Effector CD8-positive, alpha-beta T cell (primary cell): Measurements from ENCODE around the gene MKLN1.

Experiments
- DNase-seq: peaks from one replicate; lab custom pipeline; 2025; lab: John Stamatoyannopoulos, UW

Gene MKLN1

DNA sequence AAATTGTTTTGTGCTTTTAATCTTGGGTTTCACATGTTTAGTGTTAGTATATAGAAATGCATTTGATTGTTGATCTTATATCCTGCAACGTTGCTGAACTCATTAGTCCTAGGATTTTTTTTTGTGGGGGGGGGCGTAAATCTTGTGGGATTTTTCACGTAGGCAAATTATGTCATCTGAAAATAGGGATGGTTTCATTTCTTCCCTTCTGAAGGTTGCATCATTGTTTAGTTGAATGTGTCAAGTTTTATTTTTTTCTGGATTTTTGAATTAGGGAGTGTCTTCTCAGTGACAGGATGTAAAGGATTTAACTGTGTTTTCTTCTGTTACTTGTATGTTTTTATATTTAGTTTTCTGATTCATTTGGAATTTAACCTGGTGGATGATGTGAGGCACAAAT, 26.7 kb downstream of the MKLN1 start:
- no peak for DNase-seq

DNA sequence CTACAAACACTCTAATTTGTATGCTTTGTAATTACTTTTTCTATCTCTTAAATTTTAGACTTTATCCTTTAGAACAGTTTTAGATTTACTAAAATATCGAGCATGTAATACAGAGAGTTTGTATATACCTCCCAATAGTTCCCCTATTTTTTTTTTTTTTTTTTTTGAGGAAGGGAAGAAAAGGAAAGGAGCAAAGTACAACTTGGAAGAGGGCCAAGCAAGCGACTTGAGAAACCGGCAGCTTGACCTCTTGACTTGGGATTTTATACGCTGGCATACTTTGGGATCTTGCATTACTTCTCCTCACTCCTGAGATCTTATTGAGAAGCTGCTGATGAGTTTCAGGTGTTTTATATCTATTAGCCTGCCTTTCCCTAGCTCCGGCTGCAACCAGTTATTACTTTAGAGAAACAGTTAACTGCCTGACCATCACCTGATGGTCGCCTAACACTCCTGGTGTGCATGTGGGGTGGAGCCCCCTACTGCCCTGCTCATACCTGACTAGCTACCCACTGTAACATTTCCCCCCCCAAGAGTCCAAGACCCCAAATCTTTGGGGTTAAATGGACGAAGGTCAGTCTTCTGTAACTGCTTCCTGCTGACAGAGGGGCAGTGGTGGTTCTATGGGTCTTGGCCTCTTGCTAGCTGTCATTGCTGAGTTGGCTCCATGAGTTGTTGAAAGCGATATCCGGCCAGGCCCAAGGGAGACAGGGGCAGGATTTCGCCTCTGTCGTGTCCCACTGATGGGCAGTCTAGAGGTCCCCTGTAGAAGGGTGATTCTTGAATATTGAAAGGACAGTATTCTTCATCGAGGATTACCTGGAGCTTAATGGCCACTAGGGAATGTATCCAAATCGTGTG, 28.5 kb downstream of the MKLN1 start:
- DNase-seq = no peak

DNA sequence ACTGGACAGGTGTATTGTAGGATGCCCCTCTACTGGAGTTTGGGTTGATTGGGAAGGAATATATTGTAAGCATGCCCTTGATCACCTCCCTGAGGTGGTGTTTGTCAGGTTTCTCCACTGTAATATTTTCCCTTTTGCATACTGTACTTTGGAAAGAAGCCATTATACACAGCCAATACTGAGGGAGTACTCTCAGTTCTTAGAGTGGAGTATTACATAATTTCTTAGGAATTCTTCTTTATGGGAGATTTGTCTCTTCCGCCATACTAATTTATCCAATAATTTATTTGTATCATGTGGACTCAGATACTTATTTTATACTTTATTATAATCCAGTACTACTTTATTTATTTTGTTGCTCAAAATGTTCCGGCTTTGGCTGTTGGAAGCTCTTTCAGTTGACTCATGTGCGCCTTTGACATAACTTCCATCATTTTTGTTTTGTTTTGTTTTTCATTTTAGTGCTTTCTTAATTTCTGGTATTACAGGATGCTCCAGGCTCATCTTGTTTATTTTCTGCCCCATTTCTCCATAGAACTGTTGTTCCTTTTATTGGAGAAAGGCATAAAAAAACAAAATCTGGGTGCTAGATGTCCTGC, 29.7 kb downstream of the MKLN1 start:
- no peak for DNase-seq

DNA sequence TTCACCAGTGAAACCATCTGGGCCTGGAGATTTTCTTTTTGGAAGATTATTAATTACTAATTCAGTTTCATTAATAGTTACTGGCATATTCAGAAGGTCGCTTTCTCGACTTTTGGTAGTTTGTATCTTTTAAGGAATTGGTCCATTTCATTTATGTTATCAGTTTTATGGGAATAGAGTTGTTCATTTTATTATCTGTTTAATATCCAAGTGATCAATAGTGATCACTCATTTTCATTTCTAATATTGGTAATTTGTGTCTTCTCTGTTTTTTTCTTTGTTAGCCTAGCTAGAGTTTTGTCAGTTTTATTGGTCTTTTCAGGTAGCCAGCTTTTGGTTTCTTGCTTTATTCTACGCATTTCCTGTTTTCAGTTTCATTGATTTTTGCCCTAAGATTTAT, 31.0 kb downstream of the MKLN1 start:
- no peak for DNase-seq

DNA sequence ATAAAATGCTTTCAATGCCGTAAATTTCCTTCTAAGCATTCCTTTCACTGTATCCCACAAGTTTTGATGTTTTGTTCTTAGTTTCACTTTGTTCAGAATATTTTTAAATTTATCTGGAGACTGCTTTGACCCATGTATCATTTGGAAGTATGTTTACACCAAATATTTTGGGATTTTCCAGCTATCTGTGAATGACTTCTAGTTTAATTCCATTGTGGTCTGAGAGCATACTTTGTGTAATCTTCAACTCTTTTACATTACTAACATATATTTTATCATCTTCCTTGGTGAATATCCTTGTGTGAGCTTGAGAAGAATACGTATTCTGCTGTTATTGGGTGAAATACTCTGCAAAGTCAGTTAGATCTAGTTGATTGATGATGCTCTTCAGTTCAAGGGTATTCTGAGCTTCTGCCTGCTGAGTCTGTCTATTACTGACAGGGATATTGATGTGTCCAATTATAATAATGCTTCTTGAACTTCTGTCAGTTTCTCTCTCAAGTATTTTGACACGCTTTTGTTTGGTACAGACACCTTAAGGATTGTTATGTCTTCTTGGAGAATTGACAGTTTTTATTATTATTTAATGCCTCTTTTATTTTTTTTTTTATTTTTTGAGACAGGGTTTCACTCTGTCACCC, 31.6 kb downstream of the MKLN1 start:
- DNase-seq = no peak

DNA sequence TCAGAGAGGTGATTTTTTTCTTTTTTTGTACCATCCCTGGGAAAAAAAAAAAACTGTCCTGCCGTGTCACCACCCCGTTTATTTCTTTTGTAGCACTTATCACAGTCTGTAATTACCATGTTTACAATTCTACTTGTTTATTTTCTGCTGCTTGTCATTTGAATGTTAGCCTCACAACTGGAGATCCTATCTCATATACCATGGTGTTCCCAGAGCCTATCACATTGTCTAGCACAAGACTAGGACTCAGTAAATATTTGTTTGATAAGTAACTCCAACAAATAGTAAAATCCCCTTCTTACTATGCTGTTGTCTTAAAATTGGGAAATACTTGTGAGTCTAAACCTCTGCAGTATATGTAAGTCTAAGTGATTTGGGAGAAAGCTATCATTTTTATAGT, 36.0 kb downstream of the MKLN1 start:
- no peak for DNase-seq

DNA sequence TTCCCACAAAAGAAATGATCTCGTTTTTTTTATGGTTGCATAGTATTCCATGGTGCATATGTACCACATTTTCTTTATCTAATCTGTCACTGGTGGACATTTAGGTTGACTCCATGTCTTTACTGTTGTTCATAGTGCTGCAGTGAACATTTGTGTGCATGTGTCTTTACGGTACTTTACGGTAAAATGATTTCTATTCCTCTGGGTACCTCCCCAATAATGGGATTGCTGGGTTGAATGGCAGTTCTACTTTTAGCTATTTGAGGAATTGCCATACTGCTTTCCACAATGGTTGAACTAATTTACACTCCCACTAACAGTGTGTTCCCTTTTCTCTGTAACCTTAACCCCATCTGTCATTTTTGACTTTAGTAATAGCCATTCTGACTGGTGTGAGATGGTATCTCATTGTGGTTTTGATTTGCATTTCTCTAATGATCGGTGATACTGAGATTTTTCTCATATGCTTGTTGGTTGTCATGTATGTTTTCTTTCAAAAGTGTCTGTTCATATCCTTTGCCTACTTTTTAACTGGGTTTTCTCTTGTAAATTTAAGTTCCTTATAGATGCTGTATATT, 37.2 kb downstream of the MKLN1 start:
- no peak for DNase-seq

DNA sequence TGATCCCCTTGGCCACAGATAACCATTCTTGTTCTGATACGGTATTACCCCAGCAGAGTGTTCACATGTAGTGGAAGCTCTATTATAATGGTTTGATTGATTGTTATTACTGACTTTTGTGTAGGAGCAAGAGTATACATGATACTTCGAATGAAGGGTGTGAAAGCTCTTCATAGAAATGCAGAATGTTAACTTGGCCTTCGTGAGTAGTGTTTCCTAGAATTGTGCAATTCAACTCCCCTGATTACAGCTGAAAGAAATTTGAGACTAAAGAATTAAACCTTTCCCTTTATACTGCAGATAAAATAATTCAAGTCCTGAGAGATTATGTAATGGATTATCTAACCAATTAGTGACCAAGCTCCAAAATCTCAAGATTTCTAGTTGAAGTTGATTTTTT, 38.2 kb downstream of the MKLN1 start:
- DNase-seq = no peak

DNA sequence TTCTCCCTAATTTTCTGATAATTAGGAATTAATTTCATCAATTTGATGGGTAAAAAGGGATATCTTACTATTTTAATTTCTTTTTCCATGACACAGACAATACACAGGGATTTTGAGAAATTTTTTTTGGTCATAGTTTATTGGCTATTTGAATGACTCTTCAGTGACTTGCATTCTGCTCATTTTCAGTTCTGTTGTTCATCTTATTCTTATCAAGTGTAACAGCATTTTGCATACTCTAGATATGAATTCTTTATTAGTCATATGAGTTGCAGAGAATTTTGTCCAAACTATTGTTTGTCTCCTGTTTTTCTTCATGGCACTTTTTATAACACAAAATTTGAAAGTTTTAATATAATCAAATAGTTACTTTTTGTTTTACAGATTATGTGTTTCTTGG, 41.7 kb downstream of the MKLN1 start:
- no peak for DNase-seq

DNA sequence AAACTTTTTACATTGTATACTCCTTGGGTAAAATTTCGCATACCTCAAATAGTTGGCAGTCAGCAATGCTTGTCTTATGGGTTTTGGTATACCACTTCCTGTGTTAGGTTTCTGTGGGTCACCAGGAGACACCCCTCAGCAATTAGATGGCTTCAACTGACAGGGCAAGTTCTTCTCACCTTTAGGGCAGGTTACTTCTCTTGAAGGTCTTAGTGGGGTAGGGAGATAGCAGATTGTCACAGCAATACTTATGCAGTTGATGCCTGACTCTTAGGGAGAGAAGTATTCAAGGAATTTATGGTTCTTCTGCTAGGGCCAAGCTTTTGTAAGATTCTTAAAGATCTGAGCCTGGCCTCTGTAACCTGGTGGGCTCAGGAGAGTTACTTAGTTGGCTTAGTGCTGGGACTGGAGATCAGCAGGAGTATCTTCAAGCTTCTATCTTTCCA, 42.9 kb downstream of the MKLN1 start:
- no peak for DNase-seq

DNA sequence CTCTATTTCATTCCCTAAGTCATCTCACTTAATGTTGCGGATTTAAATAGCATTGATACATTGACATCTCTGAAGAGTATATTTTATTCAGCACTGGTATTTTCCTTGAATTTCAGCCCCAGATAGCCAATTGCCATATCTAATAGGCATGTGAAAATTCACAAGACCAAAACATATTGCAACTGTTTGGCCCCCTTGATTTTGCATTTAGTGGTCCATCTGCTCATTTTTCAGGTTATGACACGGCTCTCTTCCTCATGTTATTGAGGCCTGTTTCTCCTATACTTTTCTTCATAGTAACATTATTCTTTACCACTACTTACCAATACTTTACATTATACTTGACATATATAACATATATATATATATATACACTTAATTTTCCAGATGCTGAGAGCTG, 43.7 kb downstream of the MKLN1 start:
- DNase-seq = no peak

DNA sequence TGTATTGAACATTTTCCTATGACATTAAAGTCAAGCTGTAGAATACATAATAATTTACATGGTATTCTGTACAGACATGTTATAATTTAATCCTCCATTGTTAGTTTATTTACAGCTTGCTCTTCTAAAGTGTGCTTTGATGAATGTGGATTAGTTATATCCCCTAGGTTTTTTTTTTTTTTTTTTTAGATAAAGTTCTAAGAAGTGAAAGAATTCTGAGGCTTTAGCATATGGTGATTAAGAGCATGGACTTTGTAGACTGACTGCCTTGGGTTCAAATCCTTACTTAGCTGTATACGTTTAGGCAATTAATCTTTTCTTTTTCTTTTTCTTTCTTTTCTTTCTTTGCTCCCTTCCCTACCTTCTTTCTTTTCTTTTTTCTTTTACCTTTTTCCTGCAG, 44.9 kb downstream of the MKLN1 start:
- no peak for DNase-seq

DNA sequence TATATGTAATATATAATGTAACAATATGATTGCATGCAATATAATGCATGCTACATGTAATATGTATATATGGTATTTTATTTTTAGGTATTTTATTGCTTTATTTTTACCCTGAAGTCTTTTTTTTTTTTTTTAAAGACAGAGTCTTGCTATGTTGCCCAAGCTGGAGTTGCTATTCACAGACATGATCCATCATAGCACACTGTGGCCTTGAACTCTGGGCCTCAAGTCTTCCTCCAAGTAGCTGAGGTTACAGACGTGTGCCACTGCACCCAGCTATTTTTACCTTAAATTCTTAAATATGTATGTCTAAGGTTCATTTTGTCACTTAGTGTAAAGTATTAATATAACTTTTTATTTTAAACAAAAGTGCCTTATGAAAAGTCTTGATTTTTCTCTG, 47.1 kb downstream of the MKLN1 start:
- DNase-seq = no peak

DNA sequence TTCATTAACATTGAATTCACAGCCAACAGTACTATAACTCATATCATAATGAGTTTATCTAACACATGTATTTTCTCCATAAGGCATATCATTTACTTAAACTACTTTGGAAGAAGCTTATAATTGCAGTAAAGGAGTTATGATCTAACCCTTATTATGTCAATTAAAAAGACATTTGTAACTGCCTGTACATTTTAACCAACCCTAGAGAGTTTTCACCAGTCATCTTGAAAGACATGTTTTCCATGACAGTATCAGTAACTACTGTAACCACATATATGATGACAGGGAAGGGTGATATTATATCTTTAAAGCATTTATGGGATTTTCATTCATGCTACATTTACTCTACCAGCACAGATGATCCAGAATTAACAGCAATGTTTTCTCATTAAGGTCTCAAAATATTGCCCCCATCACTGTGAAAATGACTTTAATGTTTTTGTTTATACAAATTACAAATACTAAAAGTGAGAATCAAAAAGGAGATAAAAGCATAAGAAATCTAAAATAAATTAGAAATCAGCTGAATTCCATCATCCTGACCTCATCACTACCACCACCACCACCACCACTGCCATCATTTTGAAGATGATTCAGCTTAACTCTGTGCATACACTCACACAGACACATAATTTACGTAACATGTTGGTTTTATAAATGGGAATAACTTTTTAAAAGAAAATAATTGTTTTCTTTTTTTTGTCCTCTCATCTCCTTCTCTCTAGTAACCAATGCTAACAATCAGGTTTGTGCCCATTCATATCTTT, 53.6 kb downstream of the MKLN1 start:
- no peak for DNase-seq

DNA sequence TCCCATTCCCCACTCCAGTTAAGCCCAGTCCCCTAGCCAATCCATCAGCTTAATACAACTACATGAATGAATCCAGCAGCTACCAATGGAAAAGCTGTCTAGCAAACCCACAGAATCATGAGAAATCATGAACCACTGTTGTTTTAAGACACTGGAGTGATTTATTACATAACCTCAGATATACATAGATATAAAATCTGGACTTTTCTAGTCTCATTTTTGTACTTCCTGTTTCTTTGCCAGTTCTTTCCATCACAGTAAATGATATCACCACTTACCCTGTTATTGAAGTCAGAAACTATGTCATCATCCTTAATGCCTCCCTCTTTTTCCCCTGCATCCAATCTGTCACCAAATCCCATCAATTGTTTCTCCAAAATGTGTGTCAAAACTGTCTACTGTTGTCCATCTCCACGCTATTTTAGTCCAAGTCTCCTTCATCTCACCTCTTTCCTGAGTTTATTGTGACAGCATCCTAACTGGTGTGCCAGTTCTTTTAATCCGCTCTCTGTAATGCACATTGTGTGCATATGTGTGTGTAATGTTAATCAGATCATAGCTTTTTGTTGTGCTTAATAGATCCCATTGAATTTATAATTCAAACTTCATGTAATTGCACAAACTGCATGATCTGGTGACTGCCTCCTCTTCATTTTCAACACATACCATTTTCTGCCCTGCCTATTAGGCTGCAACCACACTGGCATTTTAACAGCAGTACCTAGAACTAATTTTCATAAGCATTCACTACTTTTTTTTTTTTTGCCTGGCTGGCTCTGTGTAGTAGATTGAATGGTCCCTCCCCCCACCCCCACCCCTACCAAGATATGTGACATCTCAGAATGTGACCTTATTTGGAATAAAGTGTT, 56.0 kb downstream of the MKLN1 start:
- no peak for DNase-seq

DNA sequence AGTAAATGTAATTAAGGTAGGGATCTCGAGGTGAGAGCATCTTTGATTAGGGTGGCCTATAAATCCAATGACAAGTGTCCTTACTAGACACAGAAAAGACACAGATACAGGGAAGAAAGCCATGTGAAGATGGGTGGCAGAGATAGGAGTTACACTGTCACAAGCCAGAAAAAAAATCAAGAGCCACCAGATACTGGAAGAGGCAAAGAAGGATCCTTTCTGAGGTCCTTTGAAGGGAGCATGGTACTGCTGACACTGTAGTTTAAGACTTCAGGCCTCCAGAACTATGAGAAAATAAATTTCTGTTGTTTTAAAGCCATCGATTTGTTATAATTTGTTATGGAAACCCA, 56.6 kb downstream of the MKLN1 start:
- no peak for DNase-seq

DNA sequence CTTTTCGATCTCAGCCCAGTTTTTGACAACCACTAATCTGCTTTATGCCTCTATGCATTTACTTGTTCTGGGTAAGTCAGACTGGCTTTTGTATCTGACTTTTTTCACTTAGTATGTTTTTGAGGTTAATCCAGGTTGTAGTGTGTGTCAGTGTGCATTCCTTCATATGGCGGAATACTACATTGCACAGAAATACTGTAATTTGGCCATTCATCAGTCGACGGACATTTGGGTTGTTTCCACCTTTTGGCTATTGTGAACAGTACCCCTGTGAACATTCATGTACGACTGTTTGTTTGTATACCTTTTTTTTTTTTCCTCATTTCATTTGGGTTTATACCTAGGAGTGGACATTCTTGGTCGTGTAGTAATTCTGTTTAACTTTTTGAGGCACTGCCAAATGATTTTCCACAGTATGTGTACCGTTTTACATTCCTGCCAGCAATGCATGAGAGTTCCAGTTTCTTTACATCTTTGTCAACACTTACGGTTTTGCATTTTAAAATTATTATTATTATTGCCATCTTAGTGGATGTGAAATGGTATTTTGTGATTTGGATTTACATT, 57.4 kb downstream of the MKLN1 start:
- DNase-seq = no peak

DNA sequence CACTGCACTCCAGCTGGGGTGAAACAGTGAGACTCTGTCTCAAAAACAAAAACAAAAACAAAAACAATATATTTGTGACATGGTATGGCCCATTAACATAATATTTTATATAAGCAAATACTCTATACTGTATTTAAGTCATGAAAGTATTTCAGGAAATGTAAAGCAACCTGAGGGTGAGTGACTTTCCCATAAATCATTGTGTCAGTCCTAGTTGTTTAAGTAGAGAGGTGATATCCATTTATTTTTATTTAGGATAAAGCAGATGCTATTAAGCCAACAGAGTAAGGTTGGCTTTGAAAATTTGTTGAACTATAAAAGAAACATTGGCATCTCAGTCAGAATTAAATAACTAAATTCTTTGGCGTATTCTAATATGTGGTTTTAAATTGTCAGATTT, 60.5 kb downstream of the MKLN1 start:
- no peak for DNase-seq

DNA sequence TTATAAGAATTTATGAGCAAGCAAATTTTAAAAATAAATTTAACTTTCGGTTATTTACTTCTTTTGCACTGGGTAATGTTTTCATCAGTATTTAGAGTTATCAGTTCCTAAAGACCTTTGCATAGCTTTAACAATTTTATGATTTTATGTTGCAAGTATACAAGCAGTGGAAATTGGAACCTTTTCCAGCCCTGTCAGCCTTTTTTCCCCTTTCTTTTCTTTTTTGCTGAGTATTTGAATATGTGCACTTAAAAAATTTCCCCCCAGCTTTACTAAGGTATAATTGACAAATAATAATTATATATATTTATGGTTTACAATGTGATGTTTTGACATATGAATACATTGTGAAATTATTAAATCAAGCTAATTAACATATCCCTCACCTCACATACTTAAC, 62.6 kb downstream of the MKLN1 start:
- DNase-seq = no peak

DNA sequence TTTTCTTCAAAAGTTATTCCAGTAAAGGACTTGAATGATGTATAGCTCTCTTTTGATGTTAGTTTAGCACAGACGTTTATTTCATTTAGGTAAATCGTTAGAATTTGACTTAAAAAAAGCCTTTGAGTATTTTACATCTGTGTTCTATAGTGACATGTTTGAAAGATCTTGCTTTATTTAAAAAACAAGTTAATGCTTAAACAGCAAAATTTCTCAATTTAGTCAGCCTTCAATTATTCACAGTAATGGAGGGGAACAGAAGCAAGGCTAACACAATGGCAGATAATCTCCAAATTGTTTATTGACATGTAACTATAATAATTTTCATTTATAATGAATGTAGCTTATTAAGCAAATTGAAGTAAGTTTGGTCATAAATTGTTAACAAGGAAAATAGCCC, 63.5 kb downstream of the MKLN1 start:
- DNase-seq = no peak

DNA sequence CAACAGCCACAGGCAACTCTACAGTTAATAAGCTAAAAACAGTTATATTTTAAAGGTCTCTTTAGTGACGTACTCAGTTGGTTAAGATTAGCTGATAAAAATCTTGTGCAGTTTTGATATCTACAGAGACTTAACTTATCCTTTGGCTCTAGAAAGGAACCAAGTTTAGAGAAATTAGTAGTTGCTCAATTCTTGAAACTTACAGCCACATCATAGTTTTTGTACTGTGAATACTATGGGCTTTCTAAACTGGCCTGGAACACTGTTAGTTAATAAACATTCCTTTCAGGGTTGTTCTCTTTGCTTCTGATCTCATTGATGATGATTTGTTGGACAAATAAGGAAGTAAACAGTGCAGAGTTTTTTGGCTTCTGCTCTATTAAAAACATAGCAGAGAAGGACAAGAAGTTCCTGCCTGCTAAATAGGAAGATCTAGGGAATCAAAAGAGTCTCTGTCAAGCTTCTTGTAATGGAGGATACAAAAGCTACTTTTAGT, 73.1 kb downstream of the MKLN1 start:
- DNase-seq = no peak
